Tongue (tissue), 2 donors: ENCODE data around the gene CACNA2D2. TPM values are rescaled to one million over a fixed set of nuclear protein-coding genes. Genes with fewer than 3 reads are reported as not detected.

ENCODE experiments used
- DNase-seq: peaks from one replicate; pipeline ENCODE4 v3.0.0-alpha.2; 2015
- total RNA-seq: library from RNA; depleted of rRNA; stranded (reverse); fragments of >200 nt; gene quantifications from one replicate; pipeline ENCODE4 v1.2.3, GENCODE V29; 2014

The CACNA2D2 gene
- total RNA-seq, 1 donor from 2014 or later, result 4.3 TPM

DNA sequence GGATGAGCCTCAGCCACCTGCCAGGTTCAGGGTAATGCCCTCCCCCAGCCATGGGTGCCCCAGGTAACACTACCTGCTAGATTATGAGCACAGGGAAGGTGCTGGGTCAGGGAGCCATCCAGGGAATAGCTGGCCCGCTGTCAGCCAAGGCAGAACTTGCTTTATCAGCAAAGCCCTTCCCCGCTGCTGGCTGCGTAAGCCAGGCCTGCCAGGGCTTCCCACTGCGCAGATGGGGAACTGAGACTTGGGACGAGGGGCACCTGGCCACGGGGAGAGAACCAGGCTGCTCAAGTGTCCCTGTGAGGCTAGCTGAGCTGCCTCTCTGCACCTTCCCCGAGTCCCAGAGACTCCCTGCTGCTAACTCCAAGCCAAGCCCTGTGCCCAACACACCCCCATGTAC lies 45.4 kb downstream of the CACNA2D2 start:
- DNase-seq, result no peak

DNA sequence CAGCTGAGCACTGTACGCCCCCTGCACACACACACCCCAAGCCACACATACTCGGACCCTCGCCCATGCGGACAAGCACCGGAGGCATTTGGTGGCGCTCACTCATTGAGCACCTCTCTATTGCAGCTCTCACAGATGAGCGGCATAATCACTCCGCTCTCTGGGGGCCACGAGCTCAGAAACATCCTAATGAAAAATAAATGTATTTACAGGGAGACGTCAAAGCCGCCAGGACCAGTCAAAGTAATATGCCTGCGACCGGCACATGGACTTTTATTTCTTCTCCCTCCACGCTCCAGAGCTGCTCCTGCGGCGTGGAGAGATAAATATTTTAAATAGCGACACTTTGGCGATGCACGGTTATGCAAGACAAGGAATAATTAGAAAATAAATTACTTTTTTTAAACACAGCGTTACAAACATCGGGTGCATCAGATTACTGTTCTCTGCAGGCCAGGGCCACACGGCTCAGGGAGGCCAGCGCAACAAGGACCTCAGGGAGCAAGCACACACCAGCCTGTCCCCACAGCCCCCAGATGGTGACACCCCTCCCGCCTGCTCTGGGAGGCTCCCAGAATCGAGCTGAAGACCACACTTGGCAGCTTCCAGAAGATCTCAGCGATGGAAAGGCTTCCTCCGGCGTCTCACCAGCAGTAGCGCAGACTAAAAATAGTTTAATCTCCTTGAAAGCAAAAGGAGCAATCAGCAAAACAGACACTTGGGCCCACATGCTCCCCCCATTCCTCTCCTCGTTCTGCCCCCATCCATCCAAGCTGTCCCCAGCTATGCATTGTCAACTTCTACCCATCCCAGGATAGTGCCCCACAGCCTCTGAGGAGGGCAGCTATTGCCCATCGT lies 48.0 kb downstream of the CACNA2D2 start:
- DNase-seq, result no peak

DNA sequence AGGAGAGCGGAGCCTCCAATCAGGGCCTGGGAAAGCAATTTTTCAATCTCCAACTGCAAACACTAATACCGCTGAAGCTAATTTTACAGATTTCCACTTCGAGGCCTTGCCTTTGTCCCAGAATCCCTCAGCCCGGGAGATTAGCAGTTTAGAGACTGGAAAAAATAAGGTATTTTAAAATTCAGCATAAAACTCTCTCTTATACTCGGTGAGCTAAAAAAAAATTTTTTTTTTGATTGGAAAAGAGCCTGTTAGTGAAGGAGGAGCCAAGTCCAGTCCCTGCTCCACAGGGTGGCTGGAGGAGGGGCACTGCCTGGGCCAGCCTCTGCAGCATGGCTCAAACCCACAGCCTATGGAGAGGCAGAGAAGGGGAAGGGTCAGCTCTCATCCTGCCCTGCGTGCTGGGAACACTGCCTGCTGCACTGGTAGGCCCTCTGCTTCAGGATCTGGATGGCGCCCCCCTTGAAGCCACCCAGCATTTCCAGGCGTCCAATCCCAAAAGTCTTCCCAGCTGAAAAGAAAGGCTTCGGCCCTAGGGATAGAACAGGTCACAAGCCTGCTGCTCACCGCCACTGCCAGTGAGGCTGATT lies 48.9 kb downstream of the CACNA2D2 start:
- peak; percentile 37 for DNase-seq

DNA sequence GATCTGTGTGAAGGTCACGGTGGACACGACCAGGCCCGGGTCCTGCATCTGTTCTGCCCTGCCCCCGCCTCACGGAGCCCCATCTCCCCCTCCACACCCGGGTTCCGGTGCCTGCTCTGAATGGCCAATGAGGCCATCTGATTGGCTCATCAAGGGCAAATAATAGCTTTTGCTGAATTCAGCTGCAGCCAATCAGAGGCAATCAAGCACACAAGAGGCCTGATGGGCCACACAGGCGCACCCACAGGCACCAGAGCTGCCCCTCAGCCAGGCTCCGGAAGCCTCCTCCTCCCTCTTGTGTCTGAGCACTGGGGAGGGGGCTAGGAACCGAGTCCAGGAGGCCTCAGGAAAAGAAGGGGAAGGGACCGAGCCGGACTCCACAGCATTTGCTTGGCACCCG lies 49.5 kb downstream of the CACNA2D2 start:
- DNase-seq, result no peak

DNA sequence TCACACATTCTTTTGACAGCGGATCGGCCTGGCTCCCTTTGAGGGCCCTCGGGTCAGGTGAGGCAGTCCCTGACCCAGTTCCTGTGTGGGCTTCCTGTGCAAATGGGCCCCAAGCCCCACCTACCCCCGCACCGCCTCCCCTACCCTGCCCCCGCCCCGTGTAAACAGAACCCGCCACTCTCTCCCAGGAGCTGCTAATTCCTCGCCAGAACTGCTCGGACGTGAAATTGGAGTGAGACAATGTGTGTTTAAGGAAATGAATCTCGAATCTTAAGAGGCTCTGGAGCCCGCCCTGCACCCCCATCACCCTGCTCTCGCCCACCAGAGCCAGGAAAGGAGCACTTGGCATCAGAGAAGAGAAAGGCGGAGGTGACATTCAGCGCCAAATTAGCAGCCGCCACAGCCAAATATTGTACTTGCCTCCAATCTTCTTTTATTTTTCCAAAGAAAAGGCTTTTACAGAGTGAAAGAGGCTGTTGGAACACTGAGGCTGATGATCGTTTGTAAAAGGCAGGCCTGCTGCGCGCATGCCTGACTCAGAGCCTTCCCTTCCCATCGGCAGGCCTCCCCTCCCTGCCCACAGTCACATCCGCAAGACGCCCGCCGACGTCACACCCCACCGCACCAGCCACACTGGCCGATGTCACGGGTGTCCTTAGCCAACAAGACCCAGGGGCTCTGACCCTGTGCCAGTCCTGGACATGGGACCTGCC lies 53.1 kb downstream of the CACNA2D2 start:
- DNase-seq, result peak; percentile 67

DNA sequence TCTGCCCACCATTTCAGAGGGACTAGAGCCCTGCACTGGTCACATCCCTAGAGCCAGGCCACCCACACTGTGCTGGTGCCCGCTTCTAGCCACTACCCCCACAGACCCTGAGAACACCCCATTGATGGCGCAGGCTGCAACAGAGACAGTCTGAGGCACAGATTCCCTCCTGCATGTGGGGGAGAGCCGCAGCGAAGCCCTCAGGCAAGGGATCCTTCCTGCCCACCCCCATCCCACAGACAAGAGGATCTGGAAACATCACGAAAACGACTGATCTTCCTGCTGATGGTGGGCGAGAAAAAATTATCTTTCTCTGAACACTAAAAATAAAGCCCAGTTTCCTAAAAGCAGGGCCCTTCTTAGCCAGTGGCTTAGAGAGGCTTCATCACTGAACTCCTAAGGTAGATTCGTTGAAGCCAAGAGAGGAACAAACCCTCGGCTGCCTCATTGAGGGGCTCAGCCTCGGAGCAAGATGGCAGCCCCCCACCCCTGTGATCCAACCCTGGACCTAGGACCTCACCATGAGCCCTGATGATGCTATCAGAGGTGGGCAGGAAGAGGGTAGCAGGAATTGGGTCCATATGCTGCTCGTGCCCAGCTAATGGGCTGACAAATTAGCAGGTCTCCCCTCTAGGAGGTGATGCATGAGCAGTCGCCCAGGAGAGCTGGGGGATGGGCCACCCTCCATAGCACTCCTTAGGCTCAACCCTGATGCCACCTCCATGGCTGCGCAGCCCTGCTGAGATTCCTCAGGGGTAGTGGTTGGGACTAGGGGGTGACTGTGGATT lies 54.5 kb downstream of the CACNA2D2 start:
- no peak for DNase-seq

DNA sequence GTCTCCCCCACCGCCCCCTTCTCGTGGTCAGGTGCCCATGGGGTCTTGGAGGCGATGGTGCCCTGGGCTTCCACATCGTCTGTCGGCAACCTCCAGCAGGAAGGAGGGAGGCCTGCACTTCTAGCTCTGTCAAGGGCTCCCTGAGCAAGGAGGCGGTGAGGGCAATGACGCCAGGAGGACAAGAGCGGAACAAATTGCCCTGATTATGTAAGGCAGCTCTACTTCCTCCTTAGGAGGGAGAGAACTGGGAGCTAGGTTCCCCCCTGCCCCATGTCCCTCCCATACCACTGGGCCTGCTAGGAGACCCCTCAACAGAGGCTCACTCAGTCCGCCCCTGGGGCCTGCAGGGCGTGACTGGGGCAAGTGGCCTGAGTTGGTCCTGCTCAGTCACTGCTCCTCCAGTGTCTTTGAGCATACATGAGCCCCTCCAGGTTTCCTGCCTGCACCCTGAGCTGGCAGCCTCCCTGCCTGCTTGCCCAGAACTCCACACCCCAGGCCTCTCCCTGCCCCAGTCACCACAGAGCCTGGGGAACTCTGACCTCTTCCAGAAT lies 56.1 kb downstream of the CACNA2D2 start:
- no peak for DNase-seq

DNA sequence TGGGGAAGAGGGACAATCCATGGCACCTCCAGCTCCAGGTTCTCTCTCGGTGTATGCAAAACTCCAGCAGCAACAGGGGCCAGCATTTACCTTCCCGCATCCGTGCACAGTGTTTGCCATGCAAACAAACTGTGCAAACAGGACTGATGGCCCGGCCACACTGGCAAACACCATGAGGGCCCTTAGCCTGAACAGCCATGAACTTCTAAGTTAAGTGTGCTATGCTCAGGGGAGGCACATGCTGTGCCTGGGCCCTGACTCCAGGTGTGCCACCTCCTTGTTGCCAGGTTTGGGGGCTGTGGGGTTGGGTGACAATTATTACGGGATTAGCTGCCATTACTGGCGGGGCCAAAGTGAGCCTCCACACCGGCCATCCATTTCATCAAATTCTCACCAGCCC lies 57.5 kb downstream of the CACNA2D2 start:
- DNase-seq, result no peak

DNA sequence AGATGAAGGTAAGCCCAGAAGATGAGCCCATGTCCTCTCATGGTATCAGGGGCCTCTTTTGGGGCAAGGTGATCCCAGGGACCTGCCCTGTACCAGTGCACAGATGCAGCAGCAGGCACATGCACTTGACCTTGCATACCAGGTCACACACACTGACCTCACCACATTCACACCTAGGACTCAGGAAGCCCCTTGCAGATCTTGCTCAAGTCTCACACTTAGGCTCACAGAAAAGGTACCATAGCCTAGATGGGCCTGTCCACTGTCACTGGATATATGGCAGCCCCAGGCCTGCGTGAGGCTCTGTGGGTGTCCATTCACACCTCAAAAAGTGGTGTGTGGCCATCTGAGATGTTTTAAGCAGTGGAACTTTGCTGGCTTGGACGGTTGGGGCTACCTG lies 58.7 kb downstream of the CACNA2D2 start:
- no peak for DNase-seq

DNA sequence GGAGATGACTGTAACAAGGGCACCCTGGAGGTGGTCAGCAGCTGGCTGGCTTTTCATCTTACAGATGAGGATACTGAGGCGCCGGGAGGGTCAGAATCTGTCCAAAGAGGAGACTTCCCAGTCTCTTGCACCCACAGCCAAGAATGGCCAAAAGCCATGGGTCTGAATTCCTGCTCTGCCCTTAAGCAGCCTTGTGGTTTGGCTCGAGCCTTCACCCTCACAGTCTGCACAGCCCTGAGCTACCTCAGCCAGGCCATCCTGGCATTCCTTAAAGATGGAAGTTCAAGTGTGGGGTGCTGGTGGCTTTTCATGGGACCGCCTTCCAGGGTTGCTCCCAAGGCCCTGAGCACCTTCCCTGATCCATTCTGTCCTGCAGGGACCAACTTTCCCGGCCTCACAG lies 59.2 kb downstream of the CACNA2D2 start:
- DNase-seq, result no peak

DNA sequence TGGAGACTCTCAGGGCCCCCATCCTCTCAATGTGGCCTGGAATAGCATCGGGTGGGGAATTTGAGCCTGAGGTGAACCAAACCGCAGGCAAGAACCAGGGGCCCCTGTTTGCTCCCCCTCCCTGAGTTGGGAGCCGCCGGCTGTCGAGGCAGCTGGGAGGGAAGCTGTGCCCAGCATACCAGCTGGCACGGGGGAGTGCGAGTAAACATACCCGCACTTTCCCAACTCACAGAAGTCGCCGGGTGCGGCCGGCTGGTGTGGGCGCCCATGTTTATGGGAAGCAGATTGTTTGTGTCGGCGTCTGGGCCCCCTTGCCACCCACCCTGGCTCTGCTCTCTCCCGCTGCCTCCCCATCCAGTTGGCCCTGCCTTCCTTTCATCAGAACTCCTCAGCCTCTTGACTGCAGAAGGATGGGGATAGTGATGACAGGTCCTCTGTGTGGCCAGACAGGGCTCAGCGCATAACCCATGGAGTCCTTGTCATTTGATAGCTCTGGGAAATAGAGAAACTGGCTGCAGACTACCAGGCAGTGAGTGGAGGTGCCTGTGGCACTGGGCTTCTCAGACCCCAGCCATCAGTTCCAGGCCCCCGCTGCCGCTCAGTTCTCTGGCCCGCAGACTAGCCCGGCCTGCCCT lies 60.4 kb downstream of the CACNA2D2 start:
- DNase-seq, result peak; percentile 96

DNA sequence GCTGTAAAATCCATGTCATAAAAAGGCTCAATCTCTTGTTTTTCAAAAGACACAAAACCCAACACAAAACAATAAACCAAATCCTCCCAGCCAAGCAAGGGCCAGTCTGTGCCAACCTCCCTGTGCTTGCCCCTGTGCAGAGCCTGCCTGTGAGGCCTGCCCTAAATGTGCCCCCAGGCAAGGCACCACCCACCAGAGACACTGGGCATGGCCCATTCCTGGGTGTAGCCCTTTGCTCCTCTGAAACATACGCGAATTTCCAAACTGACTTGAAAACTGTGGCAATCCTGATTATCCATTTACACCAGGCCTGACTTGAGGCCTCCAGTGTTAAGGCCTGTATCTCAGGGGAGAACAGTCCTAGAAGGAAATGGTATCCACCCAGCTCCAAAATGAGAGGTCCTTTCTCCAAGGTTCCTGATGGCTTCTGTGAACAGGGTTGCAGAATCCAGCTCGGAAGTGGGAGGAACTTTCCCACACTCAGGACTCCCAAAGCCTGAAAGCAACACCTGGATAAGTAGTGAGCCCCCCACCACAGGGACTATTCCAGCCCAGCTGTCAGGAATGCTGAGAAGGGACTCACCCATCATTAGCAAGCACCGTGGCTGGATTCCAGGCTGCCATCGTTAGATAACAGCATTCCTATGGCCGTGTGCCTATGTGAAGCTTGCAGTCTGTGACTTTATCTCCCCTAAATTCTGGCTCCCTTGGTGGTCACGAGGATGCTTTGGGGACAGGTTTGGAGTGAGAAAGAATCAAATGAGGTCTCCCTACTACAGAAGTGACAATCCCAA lies 61.8 kb downstream of the CACNA2D2 start:
- DNase-seq, result no peak

DNA sequence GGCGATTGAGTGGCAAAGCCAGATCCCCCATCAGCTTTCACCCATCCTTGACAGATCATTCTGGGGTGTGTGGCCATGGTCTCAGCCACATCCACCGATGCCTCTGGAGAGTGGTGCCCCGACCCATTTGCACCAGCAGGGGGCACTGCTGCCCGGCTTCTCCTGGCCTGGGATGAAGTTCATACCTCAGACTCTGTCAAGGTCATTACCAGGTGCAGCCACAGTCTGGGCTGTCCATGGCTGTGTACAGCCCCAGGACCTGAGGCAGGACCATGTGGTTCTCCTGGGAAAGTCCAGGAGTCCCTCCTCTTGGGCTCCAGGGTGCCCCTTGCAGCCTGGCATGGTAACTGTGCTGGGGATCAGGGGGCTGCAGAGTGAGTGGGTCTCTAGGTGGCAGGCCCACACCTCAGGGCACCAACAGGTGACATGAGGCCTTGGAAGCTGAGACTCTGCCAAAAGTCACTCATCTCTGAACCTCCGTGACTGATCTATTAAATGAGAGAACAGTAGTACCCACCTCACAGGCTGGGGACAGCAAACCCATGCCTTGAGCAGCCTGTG lies 67.2 kb downstream of the CACNA2D2 start:
- DNase-seq, result peak; percentile 77

DNA sequence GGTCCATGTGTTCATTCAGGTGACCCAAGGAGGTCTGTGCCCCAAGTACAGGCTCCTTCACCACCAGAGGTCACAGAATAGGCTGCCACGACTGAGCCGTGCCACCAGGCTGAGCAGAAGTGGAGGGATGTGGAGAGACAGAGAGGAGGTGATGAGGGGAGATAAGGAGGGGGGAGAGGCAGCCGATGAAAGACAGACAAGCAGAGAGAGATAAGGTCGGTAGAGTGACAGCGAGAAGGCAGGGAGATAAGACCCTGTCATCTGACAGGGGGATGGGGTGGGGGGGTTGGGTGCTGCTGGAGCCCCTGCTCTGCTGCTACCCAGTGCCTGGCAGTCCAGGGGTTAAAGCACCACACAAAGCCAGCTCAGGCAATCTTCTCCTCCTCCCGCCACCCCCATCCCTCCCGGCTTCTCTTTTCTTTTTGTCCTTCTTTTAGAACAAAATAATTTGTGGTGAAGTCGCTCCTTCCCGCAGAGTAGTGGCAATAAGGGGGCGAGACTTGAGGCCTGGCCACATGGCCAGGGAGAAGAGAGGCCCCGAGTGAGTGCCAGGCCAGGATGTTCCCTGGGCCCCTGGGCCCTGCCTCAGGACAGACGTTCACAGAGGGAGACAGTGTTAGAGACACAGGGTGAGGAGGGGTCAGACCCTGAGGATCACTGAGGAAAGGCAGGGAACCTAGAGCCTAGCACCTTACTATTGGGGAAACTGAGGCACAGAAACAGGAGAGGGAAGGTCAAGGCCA lies 67.9 kb downstream of the CACNA2D2 start:
- no peak for DNase-seq

DNA sequence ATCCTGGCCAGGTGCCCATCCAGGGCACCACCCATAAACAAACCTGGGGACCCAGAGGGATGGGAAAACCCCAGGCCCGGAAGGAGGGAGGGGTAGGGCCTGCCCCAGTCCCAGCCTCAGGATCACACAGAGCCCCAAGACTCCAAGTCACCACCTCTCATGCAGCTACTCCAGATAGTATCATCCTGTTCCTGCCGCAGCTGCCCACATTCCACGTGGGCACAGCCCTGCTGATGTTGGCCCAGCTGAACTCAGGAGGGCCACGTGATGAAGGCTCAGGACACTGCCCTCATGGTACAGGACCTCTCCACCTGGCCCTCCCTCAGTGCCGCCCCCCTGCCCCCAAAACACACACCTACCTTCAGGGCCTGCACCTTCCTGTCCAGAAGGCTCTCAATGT lies 69.5 kb downstream of the CACNA2D2 start:
- DNase-seq, result no peak

DNA sequence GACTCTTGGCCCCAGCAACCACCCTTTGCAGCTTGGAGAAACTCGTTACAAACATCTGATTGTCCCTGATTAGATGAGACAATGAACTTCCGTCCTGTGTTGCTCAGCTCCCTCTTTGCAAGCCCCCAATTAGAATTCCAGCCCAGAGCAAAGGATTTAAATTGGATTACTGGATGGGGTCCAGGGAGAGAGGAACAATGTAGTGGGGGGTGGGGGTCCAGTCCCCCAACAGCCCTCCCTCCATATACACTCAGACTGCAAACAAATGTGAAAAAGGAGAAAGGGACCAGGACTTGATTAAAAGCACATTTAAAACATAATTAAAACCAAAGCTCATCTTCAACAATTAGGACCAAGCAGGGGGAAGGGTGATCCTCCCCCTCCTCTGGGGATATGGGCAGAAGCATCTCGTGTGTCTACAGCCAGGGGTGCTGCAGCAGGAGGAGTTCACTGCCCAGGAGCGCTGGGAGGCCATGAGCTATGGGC lies 72.4 kb downstream of the CACNA2D2 start:
- DNase-seq, result peak; percentile 71

DNA sequence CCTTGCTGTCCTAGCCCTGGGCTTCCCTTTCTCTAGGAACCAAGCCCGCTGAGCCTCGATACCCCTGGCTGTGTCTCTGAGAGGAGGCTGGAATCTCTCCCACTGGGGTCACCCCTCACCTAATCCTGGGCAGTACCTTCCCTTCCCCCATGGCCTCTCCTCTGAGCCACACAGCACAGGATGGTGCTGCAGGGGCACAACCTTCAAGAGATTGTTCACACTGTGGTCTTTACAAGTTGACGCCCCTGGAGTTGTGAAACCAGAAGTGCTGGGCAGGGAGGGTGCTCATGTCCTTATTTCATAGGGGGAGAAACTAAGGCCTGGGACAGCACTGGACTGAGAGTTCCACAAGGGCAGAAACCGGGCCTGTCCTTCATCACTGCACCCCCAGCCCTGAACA lies 73.2 kb downstream of the CACNA2D2 start:
- no peak for DNase-seq

DNA sequence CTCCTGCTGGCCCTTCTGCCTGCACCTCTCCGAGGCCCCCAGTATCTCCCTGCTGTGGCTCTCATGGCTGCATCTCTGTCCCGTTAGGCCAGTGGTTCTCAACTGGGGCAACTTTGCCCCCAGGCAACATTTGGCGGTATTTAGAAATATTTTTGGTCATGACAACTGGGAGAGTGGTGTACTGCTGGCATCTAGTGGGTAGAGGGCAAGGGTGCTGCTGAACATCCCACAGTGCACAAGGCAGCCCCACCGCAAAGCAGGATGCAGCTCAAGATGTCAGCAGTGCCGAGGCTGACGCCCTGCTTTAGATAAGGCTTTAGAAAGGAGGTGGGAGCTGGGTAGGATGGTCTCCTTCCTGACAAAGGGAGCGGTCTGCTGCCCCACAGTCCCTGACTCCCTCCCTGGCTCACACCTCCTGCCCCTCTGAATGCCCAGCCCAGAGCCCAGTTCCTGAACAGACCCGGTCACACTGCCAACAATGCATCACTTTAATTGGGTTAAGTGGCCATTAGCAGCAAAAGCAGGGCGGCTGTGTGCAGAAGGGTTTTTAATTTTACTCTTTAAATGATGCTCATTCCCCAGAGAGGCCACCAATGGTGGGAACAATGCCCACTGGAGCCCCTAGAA lies 75.3 kb downstream of the CACNA2D2 start:
- DNase-seq, result no peak

DNA sequence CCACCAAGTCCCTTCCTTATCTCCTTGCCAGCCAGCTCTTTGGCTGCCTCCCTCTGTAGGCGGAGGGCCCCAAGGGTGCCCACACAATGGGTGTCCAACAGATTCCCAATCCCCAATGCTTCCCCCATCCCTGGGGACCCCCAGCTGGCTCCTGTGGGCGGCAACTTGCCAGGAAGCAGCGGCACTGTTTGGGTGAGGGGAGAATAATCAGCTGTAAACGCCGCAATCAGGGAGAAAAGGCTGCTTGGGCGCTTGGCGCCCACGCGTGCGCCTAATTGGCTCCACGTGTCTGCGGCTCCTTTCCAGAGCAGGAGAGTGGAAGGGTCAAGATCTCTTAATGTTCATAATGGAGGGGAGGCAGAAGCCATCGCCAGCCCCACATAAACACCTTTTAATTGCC lies 76.2 kb downstream of the CACNA2D2 start:
- no peak for DNase-seq
